ENCODE results near the gene SATB2.

GRCh38 chr2:199428291-199428690 lies 29.4 kb downstream of the SATB2 start:
- TF ChIP-seq CTCF (conservative IDR thresholded peaks at IDR 0.05; ENCODE audit: low read depth, low read length): no peak
- TF ChIP-seq EZH2phosphoT487 (IDR thresholded peaks at IDR 0.05; ENCODE audit: borderline replicate concordance, low read length): no peak
- TF ChIP-seq EZH2 (IDR thresholded peaks at IDR 0.05; ENCODE audit: low read length, unreplicated experiment): no peak
